Measurements from ENCODE around the gene EOGT.
A peak's percentile ranks its signal among the peaks of the same experiment; 100 is the strongest.

The EOGT gene

GRCh38 chr3:68977486-68978167 is 35.9 kb downstream of the EOGT start:
- no peak overlapping the region for H3K4me2 ChIP-seq (ENCODE audit: low read depth, low read length, poor library complexity, severe bottlenecking)
- H3F3A ChIP-seq (ENCODE audit: low read depth): no peaks in the 10 kb centered on the region
- H3K9me2 ChIP-seq (replicated peaks; ENCODE audit: low read depth, low read length): no peaks in the 10 kb centered on the region
- H4K20me1 ChIP-seq (ENCODE audit: insufficient read depth, low read length, poor library complexity, severe bottlenecking): no peaks in the 10 kb centered on the region
- peaks cover 39% of the 10 kb centered on the region for H3K36me3 ChIP-seq (ENCODE audit: insufficient read depth, low read length)
- no peak overlapping the region for H3K4me3 ChIP-seq (ENCODE audit: low read length, poor library complexity, severe bottlenecking)
- no peaks in the 10 kb centered on the region for H3K4me1 ChIP-seq (ENCODE audit: insufficient read depth, low read length, poor library complexity, severe bottlenecking)
- no peaks in the 10 kb centered on the region for H3K9me3 ChIP-seq (ENCODE audit: insufficient read depth, low read depth, low read length)
- H3K9ac ChIP-seq (ENCODE audit: low read depth, low read length, poor library complexity, severe bottlenecking): no peak overlapping the region
- H3K79me2 ChIP-seq (ENCODE audit: insufficient read depth, low read length): no peaks in the 10 kb centered on the region
- H2AFZ ChIP-seq (ENCODE audit: low read length): no peak overlapping the region
- no peak for TF ChIP-seq CTCF (conservative IDR thresholded peaks at IDR 0.05; ENCODE audit: low read length)
- TF ChIP-seq EZH2phosphoT487 (IDR thresholded peaks at IDR 0.05; ENCODE audit: borderline replicate concordance): no peak
- H3K27me3 ChIP-seq (ENCODE audit: insufficient read depth, low read length, poor library complexity, severe bottlenecking): no peaks in the 10 kb centered on the region

DNA sequence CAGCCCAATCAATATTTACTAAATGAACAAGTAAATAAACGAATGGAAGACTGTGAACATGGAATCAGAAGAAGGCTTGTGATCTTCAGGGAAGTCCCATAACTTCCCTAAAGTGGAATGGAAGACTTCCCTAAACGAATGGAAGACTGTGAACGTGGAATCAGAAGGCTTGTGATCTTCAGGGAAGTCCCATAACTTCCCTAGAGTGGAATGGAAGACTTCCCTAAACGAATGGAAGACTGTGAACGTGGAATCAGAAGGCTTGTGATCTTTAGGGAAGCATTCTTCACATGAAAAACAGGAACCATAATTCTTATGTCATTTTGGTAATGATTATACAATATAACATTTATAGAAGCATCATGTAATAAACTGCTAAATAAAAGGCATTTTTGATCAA is 38.8 kb downstream of the EOGT start:
- Histone ChIP-seq H3F3A (ENCODE audit: low read depth) (no peaks in the 10 kb centered on the region), H3K4me2 (ENCODE audit: low read depth, low read length, poor library complexity, severe bottlenecking) (no peak overlapping the region), H3K9me3 (ENCODE audit: insufficient read depth, low read depth, low read length) (no peaks in the 10 kb centered on the region), H3K27me3 (ENCODE audit: insufficient read depth, low read length, poor library complexity, severe bottlenecking) (no peaks in the 10 kb centered on the region), H3K36me3 (ENCODE audit: insufficient read depth, low read length) (peaks cover 27% of the 10 kb centered on the region), H3K9ac (ENCODE audit: low read depth, low read length, poor library complexity, severe bottlenecking) (no peak overlapping the region), H3K9me2 (replicated peaks; ENCODE audit: low read depth, low read length) (no peaks in the 10 kb centered on the region), H3K4me3 (ENCODE audit: low read length, poor library complexity, severe bottlenecking) (no peak overlapping the region), H2AFZ (ENCODE audit: low read length) (no peak overlapping the region), H4K20me1 (ENCODE audit: insufficient read depth, low read length, poor library complexity, severe bottlenecking) (no peaks in the 10 kb centered on the region), H3K79me2 (ENCODE audit: insufficient read depth, low read length) (no peaks in the 10 kb centered on the region), H3K4me1 (ENCODE audit: insufficient read depth, low read length, poor library complexity, severe bottlenecking) (no peaks in the 10 kb centered on the region)
- TF ChIP-seq EZH2phosphoT487 (IDR thresholded peaks at IDR 0.05; ENCODE audit: borderline replicate concordance) (no peak), CTCF (conservative IDR thresholded peaks at IDR 0.05; ENCODE audit: low read length) (no peak)

DNA sequence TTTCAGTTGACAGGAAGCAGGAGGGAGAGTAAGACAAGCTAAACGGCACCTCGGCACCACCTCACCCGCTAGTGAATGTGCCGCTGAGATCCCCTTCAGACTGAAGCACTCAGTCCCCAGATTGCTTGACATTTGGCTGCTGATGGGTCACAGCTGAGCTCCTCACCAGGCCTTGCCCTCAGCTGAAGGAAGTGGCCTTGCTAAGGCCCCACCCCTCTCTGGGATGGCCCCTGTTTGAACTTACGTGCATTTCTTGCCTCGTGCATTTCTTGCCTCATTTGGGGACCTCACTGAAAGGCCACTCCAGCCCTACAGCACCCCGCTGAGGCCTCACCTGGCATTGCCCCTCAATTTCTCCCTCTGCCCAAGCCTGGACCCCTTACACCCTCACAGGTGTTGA is 39.8 kb downstream of the EOGT start:
- Histone ChIP-seq H3K9me2 (replicated peaks; ENCODE audit: low read depth, low read length) (no peaks in the 10 kb centered on the region), H3K27me3 (ENCODE audit: insufficient read depth, low read length, poor library complexity, severe bottlenecking) (no peaks in the 10 kb centered on the region), H3F3A (ENCODE audit: low read depth) (no peaks in the 10 kb centered on the region), H3K9me3 (ENCODE audit: insufficient read depth, low read depth, low read length) (no peaks in the 10 kb centered on the region), H3K36me3 (ENCODE audit: insufficient read depth, low read length) (peaks cover 18% of the 10 kb centered on the region), H3K9ac (ENCODE audit: low read depth, low read length, poor library complexity, severe bottlenecking) (no peak overlapping the region), H3K79me2 (ENCODE audit: insufficient read depth, low read length) (no peaks in the 10 kb centered on the region), H3K4me3 (ENCODE audit: low read length, poor library complexity, severe bottlenecking) (no peak overlapping the region), H3K4me2 (ENCODE audit: low read depth, low read length, poor library complexity, severe bottlenecking) (no peak overlapping the region), H4K20me1 (ENCODE audit: insufficient read depth, low read length, poor library complexity, severe bottlenecking) (no peaks in the 10 kb centered on the region), H2AFZ (ENCODE audit: low read length) (no peak overlapping the region), H3K4me1 (ENCODE audit: insufficient read depth, low read length, poor library complexity, severe bottlenecking) (no peaks in the 10 kb centered on the region)
- TF ChIP-seq EZH2phosphoT487 (IDR thresholded peaks at IDR 0.05; ENCODE audit: borderline replicate concordance) (no peak), CTCF (conservative IDR thresholded peaks at IDR 0.05; ENCODE audit: low read length) (0 out of 2 replicates have a peak, but pooled peaks have one; percentile 14)
